Measurements from ENCODE around the gene SEM1. TPM values are rescaled to one million over a fixed set of nuclear protein-coding genes. Genes with fewer than 3 reads are reported as not detected.

SEM1 gene
- total RNA-seq, 1 donor from 2014 or later, result 60.4 TPM

- H3K4me1 Mint-ChIP-seq (ENCODE audit: unreplicated experiment), result peaks cover 5% of the 10 kb centered on the region
- H3K36me3 Mint-ChIP-seq (ENCODE audit: low read depth, unreplicated experiment), result no peaks in the 10 kb centered on the region
- no peak overlapping the region for H3K4me3 Mint-ChIP-seq (ENCODE audit: unreplicated experiment)
- no peak for DNase-seq (ENCODE audit: low spot score)
- no peak overlapping the region for H3K27ac Mint-ChIP-seq (ENCODE audit: unreplicated experiment)
- no peak for TF ChIP-seq CTCF (IDR thresholded peaks at IDR 0.05; ENCODE audit: unreplicated experiment)
- H3K27me3 Mint-ChIP-seq (ENCODE audit: unreplicated experiment), result peaks cover 2% of the 10 kb centered on the region
- H3K9me3 Mint-ChIP-seq (ENCODE audit: unreplicated experiment), result no peaks in the 10 kb centered on the region
These were observed 34.1 kb downstream of the SEM1 start for GRCh38 chr7:96675548-96675947.

- Mint-ChIP-seq H3K9me3 (ENCODE audit: unreplicated experiment) (no peaks in the 10 kb centered on the region), H3K36me3 (ENCODE audit: low read depth, unreplicated experiment) (no peaks in the 10 kb centered on the region), H3K27ac (ENCODE audit: unreplicated experiment) (no peak overlapping the region), H3K4me3 (ENCODE audit: unreplicated experiment) (no peak overlapping the region), H3K4me1 (ENCODE audit: unreplicated experiment) (peaks cover 5% of the 10 kb centered on the region), H3K27me3 (ENCODE audit: unreplicated experiment) (peaks cover 2% of the 10 kb centered on the region)
- no peak for TF ChIP-seq CTCF (IDR thresholded peaks at IDR 0.05; ENCODE audit: unreplicated experiment)
- DNase-seq (ENCODE audit: low spot score), result no peak
These were observed 35.1 kb downstream of the SEM1 start for GRCh38 chr7:96674565-96674964.

- H3K9me3 Mint-ChIP-seq (ENCODE audit: unreplicated experiment), result no peaks in the 10 kb centered on the region
- H3K36me3 Mint-ChIP-seq (ENCODE audit: low read depth, unreplicated experiment), result no peaks in the 10 kb centered on the region
- H3K27ac Mint-ChIP-seq (ENCODE audit: unreplicated experiment), result no peak overlapping the region
- no peak overlapping the region for H3K4me3 Mint-ChIP-seq (ENCODE audit: unreplicated experiment)
- DNase-seq (ENCODE audit: low spot score), result no peak
- peaks cover 2% of the 10 kb centered on the region for H3K27me3 Mint-ChIP-seq (ENCODE audit: unreplicated experiment)
- peaks cover 3% of the 10 kb centered on the region for H3K4me1 Mint-ChIP-seq (ENCODE audit: unreplicated experiment)
- no peak for TF ChIP-seq CTCF (IDR thresholded peaks at IDR 0.05; ENCODE audit: unreplicated experiment)
These were observed 37.8 kb downstream of the SEM1 start for GRCh38 chr7:96671854-96672253.

- no peaks in the 10 kb centered on the region for H3K36me3 Mint-ChIP-seq (ENCODE audit: low read depth, unreplicated experiment)
- no peak overlapping the region for H3K27ac Mint-ChIP-seq (ENCODE audit: unreplicated experiment)
- H3K27me3 Mint-ChIP-seq (ENCODE audit: unreplicated experiment), result peaks cover 2% of the 10 kb centered on the region
- H3K4me1 Mint-ChIP-seq (ENCODE audit: unreplicated experiment), result no peaks in the 10 kb centered on the region
- H3K4me3 Mint-ChIP-seq (ENCODE audit: unreplicated experiment), result no peak overlapping the region
- DNase-seq (ENCODE audit: low spot score), result no peak
- no peaks in the 10 kb centered on the region for H3K9me3 Mint-ChIP-seq (ENCODE audit: unreplicated experiment)
- TF ChIP-seq CTCF (IDR thresholded peaks at IDR 0.05; ENCODE audit: unreplicated experiment), result no peak
These were observed 39.0 kb downstream of the SEM1 start for GRCh38 chr7:96670338-96671289.

GRCh38 chr7:96669812-96670211, 39.8 kb downstream of the SEM1 start:
- no peak for TF ChIP-seq CTCF (IDR thresholded peaks at IDR 0.05; ENCODE audit: unreplicated experiment)
- Mint-ChIP-seq H3K36me3 (ENCODE audit: low read depth, unreplicated experiment) (no peaks in the 10 kb centered on the region), H3K9me3 (ENCODE audit: unreplicated experiment) (no peaks in the 10 kb centered on the region), H3K4me3 (ENCODE audit: unreplicated experiment) (no peak overlapping the region), H3K4me1 (ENCODE audit: unreplicated experiment) (no peaks in the 10 kb centered on the region), H3K27me3 (ENCODE audit: unreplicated experiment) (peaks cover 2% of the 10 kb centered on the region), H3K27ac (ENCODE audit: unreplicated experiment) (no peak overlapping the region)
- DNase-seq (ENCODE audit: low spot score), result no peak

All from endothelial cell (in vitro differentiated cells).